Prostate gland (tissue), 2 donors: ENCODE data around the gene REEP3. TPM values are rescaled to one million over a fixed set of nuclear protein-coding genes. Genes with fewer than 3 reads are reported as not detected.

Experiments
- DNase-seq: peaks from one replicate; pipeline ENCODE4 v3.0.0-alpha.2; 2019; ENCODE audit warnings: low spot score
- H3K27ac ChIP-seq, 2 donors: fragments of 200-600 bp; sonication (generic); 2 replicates each; pipeline ENCODE4 v1.5.1; 2017 to 2019
- H3K27me3 ChIP-seq: fragments of 200-600 bp; sonication (generic); replicated peaks from 2 replicates; pipeline ENCODE4 v1.5.1; 2019; ENCODE audit not compliant: insufficient read depth
- H3K36me3 ChIP-seq, 2 donors: fragments of 200-600 bp; sonication (generic); 1 replicate in 1 of 2; 2 replicates in 1 of 2; pipeline versions ENCODE4 v1.5.1 to v1.8.1; 2017 to 2019
- H3K4me1 ChIP-seq: fragments of 200-600 bp; sonication (generic); replicated peaks from 2 replicates; pipeline ENCODE4 v1.5.1; 2019
- H3K4me3 ChIP-seq, 2 donors: fragments of 200-600 bp; sonication (generic); 2 replicates each; pipeline ENCODE4 v1.5.1; 2017 to 2019
- H3K9me3 ChIP-seq: fragments of 200-600 bp; sonication (generic); 2 replicates; pipeline ENCODE4 v1.5.1; 2017
- CTCF ChIP-seq, 4 experiments: fragments of 200-600 bp in 2 of 4; fragments of 450-650 bp in 2 of 4; sonication (generic) in 2 of 4; IDR thresholded peaks; 1 replicate in 3 of 4; 2 replicates in 1 of 4; pipeline ENCODE4 v1.5.1; 2016 to 2019; ENCODE audit warnings: antibody characterized with exemption in 4 of 4, mild to moderate bottlenecking in 2 of 4, moderate library complexity in 2 of 4
- POLR2A ChIP-seq: fragments of 450-650 bp; IDR thresholded peaks from one replicate; pipeline ENCODE4 v1.6.1; 2016; ENCODE audit warnings: antibody characterized with exemption, mild to moderate bottlenecking
- POLR2AphosphoS5 ChIP-seq: sonication (generic); formaldehyde crosslinking; IDR thresholded peaks from one replicate; pipeline ENCODE4 v1.6.1; 2017; ENCODE audit warnings: antibody characterized with exemption
- WGBS: methylation state at CpG from one replicate; pipeline ENCODE4 v1.1.5; 2018; 5-methylcytosine and 5-hydroxymethylcytosine counted together
- intact Hi-C: fragments of 100-400 bp; cut with DNase I; formaldehyde crosslinking; loops from one replicate; pipeline ENCODE4 v1.14.2; 2022
- small RNA-seq, 2 donors: library from RNA; depleted of rRNA; stranded (forward); fragments of <200 nt; gene quantifications; one replicate each; pipeline ENCODE3, GENCODE V24; 2016
- total RNA-seq, 2 donors: library from RNA; depleted of rRNA; stranded (reverse); fragments of >200 nt; gene quantifications; one replicate each; pipeline ENCODE4 v1.1.0, GENCODE V29; 2016

The REEP3 gene
- total RNA-seq, 2 donors from 2014 or later, result 32.0 to 52.4 TPM

- 78% methylated on average over 7 of the region's 7 CpGs for WGBS
- intact Hi-C loops, result no loop called here
- no peak overlapping the region for H3K27ac ChIP-seq
- TF ChIP-seq CTCF (IDR thresholded peaks at IDR 0.05) (no peak), POLR2AphosphoS5 (no peak), POLR2A (no peak)
- no peak overlapping the region for H3K4me3 ChIP-seq
- no peaks in the 10 kb centered on the region for H3K9me3 ChIP-seq
- no peaks in the 10 kb centered on the region for H3K36me3 ChIP-seq
- H3K27me3 ChIP-seq, result no peaks in the 10 kb centered on the region
- DNase-seq, result no peak
- H3K4me1 ChIP-seq, result no peaks in the 10 kb centered on the region
These were observed 152.0 kb downstream of the REEP3 start for GRCh38 chr10:63673246-63673645.

- no peak overlapping the region for H3K4me3 ChIP-seq
- H3K36me3 ChIP-seq, result no peaks in the 10 kb centered on the region
- no peaks in the 10 kb centered on the region for H3K4me1 ChIP-seq
- no peak overlapping the region for H3K27ac ChIP-seq
- H3K9me3 ChIP-seq, result no peaks in the 10 kb centered on the region
- TF ChIP-seq POLR2A (no peak), POLR2AphosphoS5 (no peak), CTCF (IDR thresholded peaks at IDR 0.05) (no peak)
- intact Hi-C loops, result no loop called here
- DNase-seq, result no peak
- no peaks in the 10 kb centered on the region for H3K27me3 ChIP-seq
These were observed 152.6 kb downstream of the REEP3 start for GRCh38 chr10:63673846-63674245.

Small RNAs within 50 kb of the gene (small RNA-seq; reads per million reads assigned to genes)
- gene AC022022.1, result 0 reads per million in 2 donors

Other genes with a start within 250 kb of the REEP3 start
- 10 to 100 TPM; 66.9 to 97.9 TPM for gene JMJD1C, start 55.4 kb upstream of the REEP3 start, total RNA-seq